GM19468 (cell line): ENCODE measurements around the gene OR1D5.
"Not testable (repeated sequence)": the region's sequence is repeated elsewhere in the genome, so short reads cannot be mapped to it uniquely, and the experiment has no call there.

ENCODE experiments used
- ATAC-seq: cut with Tn5 transposase; IDR thresholded peaks from one replicate; pipeline ENCODE4 v1.9.1; 2021; ENCODE audit warnings: mild to moderate bottlenecking, moderate library complexity, moderate number of reproducible peaks; ENCODE audit not compliant: unreplicated experiment; ENCODE audit errors: extremely low read depth

OR1D5 gene

GRCh38 chr17:3063507-3063906 lies at the start of gene OR1D5:
OR1D5 (minus strand) TSS chr17:3063607; CDS start chr17:3063607, 0 bp downstream.
- not testable (repeated sequence) for ATAC-seq

- ATAC-seq = no peak
Measured at GRCh38 chr17:3104322-3104721, 40.9 kb upstream of the OR1D5 start, which contains the start of gene OR1D2. OR1D2 (minus strand) TSS chr17:3104422; CDS start chr17:3092996, 11,426 bp downstream.

DNA sequence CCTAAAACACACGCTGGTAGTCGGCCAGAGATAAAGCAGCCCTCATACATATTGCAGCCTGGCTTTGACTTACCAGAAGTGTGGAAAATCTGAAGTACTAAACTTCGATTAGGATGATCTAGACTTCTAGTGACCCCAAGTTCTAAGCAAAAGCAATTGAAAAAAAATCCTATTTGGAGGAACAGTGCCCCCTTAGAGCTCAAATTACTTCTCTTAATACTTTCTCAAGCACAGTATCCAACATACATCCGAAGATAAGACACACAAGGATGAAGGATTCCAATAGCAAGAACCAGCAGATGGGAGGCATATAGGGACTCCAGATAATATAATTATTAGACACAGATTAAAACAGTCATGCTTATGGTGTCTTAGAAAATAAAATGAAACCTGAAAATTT lies 10.4 kb upstream of the OR1D5 start:
- ATAC-seq = not testable (repeated sequence)

- not testable (repeated sequence) for ATAC-seq
Measured at GRCh38 chr17:3065192-3065591, 1.8 kb upstream of the OR1D5 start.

DNA sequence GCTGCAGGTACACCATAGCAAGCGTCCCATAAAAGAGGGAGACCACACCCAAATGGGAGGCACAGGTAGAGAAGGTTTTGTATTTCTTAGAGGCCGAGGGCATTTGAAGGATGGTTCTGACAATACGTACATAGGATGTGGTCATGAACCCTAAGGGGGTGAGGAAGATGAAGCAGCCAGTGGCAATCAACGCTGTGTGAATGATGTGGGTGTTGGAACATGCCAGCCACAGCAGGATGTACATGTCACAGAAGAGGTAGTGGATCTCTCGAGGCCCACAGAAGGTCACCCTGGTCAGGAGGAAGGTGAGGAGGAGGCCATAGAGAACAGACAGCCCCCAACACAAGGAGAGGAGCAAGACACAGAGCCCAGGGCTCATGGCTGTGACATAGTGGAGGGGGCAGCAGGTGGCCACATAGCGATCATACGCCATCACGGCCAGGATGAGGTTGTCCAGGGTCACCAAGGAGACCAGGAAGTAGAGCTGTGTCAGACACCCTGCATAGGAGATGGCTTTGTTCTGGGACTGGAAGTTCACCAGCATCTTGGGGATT lies 506 bp downstream of the OR1D5 start:
- not testable (repeated sequence) for ATAC-seq

DNA sequence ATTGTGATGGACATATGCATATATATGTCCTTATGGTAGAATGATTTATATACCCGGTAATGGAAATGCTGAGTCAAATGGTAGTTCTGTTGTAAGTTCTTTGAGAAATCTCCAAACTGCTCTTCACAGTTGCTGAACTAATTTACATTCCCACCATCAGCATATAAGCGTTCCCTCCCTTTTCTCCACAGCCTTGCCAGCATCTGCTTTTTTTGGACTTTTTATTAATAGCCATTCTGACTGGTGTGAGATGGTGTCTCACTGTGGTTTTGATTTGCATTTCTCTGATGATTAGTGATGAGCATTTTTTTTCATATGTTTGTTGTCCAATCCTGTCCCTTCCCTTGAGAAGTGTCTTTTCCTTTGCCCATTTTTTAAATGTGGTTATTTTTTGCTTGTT lies 8.5 kb downstream of the OR1D5 start:
- not testable (repeated sequence) for ATAC-seq

DNA sequence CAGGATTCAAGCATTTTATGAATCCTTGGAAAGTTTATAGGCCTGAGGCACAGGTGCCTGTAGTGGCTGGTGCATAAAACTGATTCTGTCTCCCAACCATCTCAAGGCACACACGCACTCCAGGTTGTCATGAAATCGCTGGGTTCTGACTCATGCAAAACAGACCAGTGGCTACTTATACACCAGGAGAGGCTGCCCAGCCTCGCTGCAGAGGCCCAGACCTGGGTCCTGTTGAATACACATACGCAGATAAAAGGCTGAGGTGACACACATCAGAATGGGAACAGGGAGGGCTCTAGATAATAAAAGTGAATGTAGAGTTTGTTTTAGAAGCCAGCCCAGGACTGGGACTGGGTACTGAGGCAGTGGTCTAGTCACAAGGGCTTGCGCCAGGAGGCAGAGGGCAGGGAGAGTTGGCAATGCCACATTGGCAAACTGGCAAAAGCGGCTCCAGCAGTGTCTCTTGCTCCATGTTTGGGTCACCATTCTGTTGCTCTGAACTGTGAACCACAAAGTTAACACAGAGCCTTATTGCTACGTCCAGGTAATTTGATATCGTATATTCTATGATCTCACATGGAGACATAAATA lies 13.6 kb downstream of the OR1D5 start:
- no peak for ATAC-seq

GRCh38 chr17:3048727-3049471 lies 14.5 kb downstream of the OR1D5 start:
- ATAC-seq = peak; percentile 86

GRCh38 chr17:3046753-3047152 lies 16.7 kb downstream of the OR1D5 start:
- ATAC-seq = no peak

DNA sequence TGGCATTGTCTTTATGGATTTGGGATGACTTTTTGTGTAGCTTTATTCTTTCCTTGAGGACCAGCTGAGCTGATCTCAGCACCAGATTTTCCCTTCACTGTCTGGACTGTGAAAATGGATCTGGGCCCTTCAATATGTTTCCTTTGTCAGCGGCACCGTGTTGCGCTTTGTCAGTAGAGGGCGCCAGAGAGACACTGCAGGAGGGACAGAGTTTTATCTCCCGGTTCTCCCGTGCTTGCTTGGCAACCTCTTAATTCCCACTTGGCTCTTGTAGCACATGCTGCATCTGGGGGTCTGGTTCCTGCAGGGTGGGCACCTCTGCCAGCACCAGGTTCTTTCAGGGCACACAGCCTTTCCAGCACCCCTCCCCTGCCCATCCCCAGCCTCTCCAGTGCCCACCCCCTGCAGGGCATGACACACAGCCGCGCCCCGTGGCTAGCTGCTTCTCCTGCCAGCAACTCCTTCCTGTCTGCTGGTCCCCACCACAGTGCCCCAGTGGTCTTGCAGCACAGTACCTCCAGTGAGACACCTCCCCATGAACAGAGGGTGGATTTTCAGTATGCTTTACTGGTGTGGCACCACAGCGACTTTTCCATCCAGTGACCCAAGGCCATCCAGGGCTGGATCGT lies 19.6 kb downstream of the OR1D5 start:
- ATAC-seq = no peak

DNA sequence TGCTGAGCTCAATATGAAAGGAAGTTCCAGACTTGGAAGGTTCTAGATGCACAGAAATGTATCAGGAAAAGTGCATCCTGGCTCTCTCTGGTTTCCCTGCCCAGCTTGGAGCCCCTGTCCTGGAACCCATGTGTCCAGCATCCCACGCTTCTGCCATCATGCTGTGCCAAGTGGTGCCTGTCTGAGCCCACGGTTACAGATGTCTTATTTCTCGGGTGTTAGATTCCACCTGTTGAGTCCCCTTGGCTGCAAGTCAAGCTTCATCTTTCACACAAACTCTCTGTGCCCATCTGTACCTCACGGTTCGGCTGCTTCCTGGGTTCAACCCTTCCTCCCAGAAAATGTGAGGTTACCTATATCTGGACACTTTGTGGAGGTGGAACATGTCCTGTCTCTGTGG lies 22.5 kb downstream of the OR1D5 start:
- ATAC-seq = no peak

DNA sequence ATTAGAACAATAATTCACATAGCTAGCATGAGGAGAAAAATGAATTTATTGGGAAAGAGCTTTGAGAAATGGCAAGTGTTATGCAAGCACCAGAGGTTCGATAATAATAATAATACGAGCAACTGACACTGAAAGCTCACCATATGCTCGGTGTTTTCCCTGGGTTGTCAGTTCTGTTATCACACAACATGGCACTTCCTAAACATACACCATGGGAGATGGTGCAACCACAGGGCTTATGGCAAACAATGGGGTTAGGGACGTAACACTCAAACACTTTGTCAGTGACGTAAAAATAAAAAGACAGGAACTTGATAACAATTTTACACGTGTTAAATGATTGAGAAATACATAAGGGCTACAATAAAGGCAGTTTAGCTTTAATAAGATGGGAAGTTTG lies 23.7 kb downstream of the OR1D5 start:
- ATAC-seq = no peak

GRCh38 chr17:3038941-3039340 lies 24.5 kb downstream of the OR1D5 start:
- no peak for ATAC-seq

- ATAC-seq = no peak
Measured at GRCh38 chr17:3037259-3037658, 26.1 kb downstream of the OR1D5 start.

GRCh38 chr17:3036800-3037199 lies 26.6 kb downstream of the OR1D5 start:
- no peak for ATAC-seq

- no peak for ATAC-seq
Measured at GRCh38 chr17:3035968-3036280, 27.5 kb downstream of the OR1D5 start.

DNA sequence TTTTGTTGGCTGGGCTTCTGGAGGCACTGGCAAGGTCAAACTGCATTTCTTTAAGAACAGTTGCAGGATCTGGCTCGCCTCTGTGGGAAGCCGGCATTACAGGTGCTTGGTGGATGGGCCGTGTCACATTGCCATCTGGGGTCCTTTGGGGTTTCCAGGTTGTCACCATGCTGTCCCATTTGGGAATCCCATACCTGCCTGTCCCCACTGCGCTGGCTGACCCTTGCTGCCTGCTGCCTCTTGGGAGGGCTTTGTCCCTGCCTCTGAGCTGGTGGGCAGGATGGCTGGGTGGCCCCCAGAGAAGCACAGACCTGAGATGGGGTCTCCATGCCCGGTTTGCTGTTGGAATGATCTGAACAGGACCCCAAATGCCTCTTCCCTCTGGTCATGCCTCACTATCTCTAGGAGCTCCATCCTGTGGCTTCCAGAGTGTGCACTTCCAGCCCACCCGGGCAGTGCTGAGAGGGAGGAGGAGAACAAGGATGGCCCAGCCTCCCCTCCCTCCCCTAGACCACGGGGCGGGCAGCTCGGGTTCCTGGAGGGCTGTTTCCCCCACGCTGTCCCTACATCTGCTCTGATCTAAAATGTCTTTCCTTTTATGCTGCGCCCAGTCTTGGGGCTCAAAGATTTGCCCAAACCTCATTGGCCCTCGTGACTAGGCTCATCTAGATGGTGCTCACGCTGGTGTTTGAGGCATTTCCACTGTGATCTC lies 28.0 kb downstream of the OR1D5 start:
- no peak for ATAC-seq

GRCh38 chr17:3034578-3034920 lies 28.9 kb downstream of the OR1D5 start:
- ATAC-seq = no peak

GRCh38 chr17:3033741-3034577 lies 29.4 kb downstream of the OR1D5 start:
- no peak for ATAC-seq

DNA sequence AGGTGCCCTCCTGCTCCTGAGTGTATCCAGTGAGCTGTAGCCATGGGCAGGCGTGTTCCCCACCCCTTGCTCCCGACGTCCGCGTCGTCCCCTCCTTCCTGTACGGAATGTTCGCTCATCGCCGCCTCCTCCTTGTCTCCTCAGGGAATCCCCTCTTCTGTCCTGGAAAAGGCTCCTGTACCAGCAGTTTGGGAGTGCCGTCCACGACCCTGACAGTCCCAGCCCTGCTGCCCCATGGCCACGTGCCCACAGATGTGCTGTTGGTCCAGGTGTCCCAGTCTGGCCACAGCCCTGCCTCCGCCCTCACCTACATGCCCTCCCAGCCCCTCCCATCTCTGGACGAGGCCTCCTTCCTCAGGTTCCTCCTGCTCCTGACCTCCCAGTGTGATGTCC lies 30.2 kb downstream of the OR1D5 start:
- ATAC-seq = no peak
